ENCODE results near the gene IKZF2. TPM values are rescaled to one million over a fixed set of nuclear protein-coding genes. Genes with fewer than 3 reads are reported as not detected.

Gene IKZF2
- total and polyA plus RNA-seq, 4 donors = 1.3 to 51.4 (median 7.3) TPM

GRCh38 chr2:213152065-213152794 lies 818 bp upstream of the IKZF2 start:
- Histone ChIP-seq H3K36me3 (ENCODE audit: control insufficient read depth in 4 of 4, insufficient read depth in 4 of 4, low read length in 4 of 4) (no peaks in the 10 kb centered on the region), H3K27ac (ENCODE audit: low read depth in 1 of 2, low read length in 1 of 2) (peak overlapping the region; percentile 93 to 96), H3K4me1 (ENCODE audit: control insufficient read depth in 5 of 5, insufficient read depth in 5 of 5, low read length in 5 of 5) (peaks cover 0 to 8% (median 0%) of the 10 kb centered on the region in 5 donors), H3K9me3 (ENCODE audit: control insufficient read depth in 4 of 4, insufficient read depth in 3 of 4, low read length in 3 of 4) (no peaks in the 10 kb centered on the region), H3K4me3 (peak overlapping the region; percentile 84), H3K27me3 (ENCODE audit: control insufficient read depth in 3 of 3, insufficient read depth in 3 of 3, low read length in 2 of 3) (no peaks in the 10 kb centered on the region), H3K9ac (ENCODE audit: insufficient read depth in 1 of 2, low read length in 2 of 2) (peak overlapping the region in 1 of 2 donors; percentile 53)
- 0 to 1% methylated on average over 32 to 39 of the region's 39 CpGs for WGBS, 2 donors
- ATAC-seq (ENCODE audit: insufficient read depth, low FRiP score) (peak; percentile 73), DNase-seq (peak; percentile 56 to 63 (median 61))
- TF ChIP-seq CTCF (IDR thresholded peaks at IDR 0.05; ENCODE audit: control extremely low read depth, extremely low read depth) = peak; percentile 3

GRCh38 chr2:213150315-213151097 lies 906 bp downstream of the IKZF2 start:
- ATAC-seq (ENCODE audit: insufficient read depth, low FRiP score) (no peak), DNase-seq (peak; percentile 31 to 67 (median 40))
- H3K4me3 ChIP-seq = peak overlapping the region; percentile 48
- H3K27me3 ChIP-seq (ENCODE audit: control insufficient read depth in 3 of 3, insufficient read depth in 3 of 3, low read length in 2 of 3) = no peaks in the 10 kb centered on the region
- TF ChIP-seq CTCF (IDR thresholded peaks at IDR 0.05; ENCODE audit: control extremely low read depth, extremely low read depth) = no peak
- WGBS, 2 donors = 9 to 10% methylated on average over 7 to 9 of the region's 10 CpGs
- peaks cover 0 to 8% (median 0%) of the 10 kb centered on the region in 5 donors for H3K4me1 ChIP-seq (ENCODE audit: control insufficient read depth in 5 of 5, insufficient read depth in 5 of 5, low read length in 5 of 5)
- H3K27ac ChIP-seq (ENCODE audit: low read depth in 1 of 2, low read length in 1 of 2) = peak overlapping the region; percentile 86 to 93
- no peaks in the 10 kb centered on the region for H3K9me3 ChIP-seq (ENCODE audit: control insufficient read depth in 4 of 4, insufficient read depth in 3 of 4, low read length in 3 of 4)
- H3K36me3 ChIP-seq (ENCODE audit: control insufficient read depth in 4 of 4, insufficient read depth in 4 of 4, low read length in 4 of 4) = no peaks in the 10 kb centered on the region
- peak overlapping the region; percentile 69 to 90 for H3K9ac ChIP-seq (ENCODE audit: insufficient read depth in 1 of 2, low read length in 2 of 2)

- 0 to 3% methylated on average over 7 of the region's 7 CpGs for WGBS, 2 donors
- Histone ChIP-seq H3K9me3 (ENCODE audit: control insufficient read depth in 4 of 4, insufficient read depth in 3 of 4, low read length in 3 of 4) (no peaks in the 10 kb centered on the region), H3K27ac (ENCODE audit: low read depth in 1 of 2, low read length in 1 of 2) (peak overlapping the region; percentile 86 to 93), H3K36me3 (ENCODE audit: control insufficient read depth in 4 of 4, insufficient read depth in 4 of 4, low read length in 4 of 4) (no peaks in the 10 kb centered on the region), H3K4me1 (ENCODE audit: control insufficient read depth in 5 of 5, insufficient read depth in 5 of 5, low read length in 5 of 5) (peaks cover 0 to 8% (median 0%) of the 10 kb centered on the region in 5 donors), H3K9ac (ENCODE audit: insufficient read depth in 1 of 2, low read length in 2 of 2) (peak overlapping the region; percentile 58 to 69), H3K4me3 (peak overlapping the region; percentile 48), H3K27me3 (ENCODE audit: control insufficient read depth in 3 of 3, insufficient read depth in 3 of 3, low read length in 2 of 3) (no peaks in the 10 kb centered on the region)
- no peak for TF ChIP-seq CTCF (IDR thresholded peaks at IDR 0.05; ENCODE audit: control extremely low read depth, extremely low read depth)
- ATAC-seq (ENCODE audit: insufficient read depth, low FRiP score) = no peak
- peak in 1 of 3 donors; percentile 0 for DNase-seq
Measured at GRCh38 chr2:213149949-213150314, 1.5 kb downstream of the IKZF2 start.

Data from lung (tissue), 12 donors.